GM18870 (cell line): ENCODE results near the gene MIAT.

Source experiments
- ATAC-seq: cut with Tn5 transposase; IDR thresholded peaks from one replicate; pipeline ENCODE4 v1.9.1; 2021; ENCODE audit warnings: moderate library complexity; ENCODE audit not compliant: unreplicated experiment

Gene MIAT

DNA sequence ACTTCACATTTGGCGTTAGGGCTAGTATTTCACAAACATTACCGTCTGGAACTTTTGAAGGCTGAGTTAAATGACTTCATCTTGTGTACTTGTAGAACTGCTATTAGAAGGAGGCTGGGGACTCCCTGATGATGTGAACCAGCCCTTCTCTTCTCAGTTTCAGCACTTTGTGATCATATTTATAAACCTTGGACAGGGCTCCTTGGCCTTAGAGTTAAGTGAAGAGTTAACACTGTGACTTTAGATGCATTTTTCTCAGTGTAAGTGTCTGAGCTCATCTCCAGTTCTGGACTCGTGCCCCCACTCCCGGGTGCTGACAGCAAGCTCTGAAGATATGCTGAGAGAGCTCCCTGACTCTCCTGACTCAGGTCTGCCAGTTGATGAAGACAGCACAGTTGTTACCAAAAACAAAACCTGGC lies 8.4 kb downstream of the MIAT start:
- peak; percentile 14 for ATAC-seq

DNA sequence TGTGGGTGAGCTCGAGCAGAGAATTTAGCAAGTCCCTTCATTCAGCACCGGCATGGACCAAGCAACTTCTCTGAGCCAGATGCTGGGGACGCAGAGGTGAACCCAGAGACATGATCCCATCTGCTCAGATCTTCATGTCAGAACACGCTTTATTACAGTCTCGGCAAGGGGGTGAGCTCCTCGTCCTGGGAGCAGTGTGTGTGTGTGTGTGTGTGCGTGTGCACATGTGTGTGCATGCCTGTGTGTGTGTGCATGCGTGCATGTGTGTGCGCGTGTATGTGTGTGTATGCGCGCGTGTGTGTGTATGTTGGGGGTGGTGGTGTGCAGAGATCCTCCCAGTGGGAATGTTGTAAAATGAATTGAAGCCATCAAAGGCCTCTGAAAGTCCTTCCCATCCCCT lies 9.8 kb downstream of the MIAT start:
- no peak for ATAC-seq

DNA sequence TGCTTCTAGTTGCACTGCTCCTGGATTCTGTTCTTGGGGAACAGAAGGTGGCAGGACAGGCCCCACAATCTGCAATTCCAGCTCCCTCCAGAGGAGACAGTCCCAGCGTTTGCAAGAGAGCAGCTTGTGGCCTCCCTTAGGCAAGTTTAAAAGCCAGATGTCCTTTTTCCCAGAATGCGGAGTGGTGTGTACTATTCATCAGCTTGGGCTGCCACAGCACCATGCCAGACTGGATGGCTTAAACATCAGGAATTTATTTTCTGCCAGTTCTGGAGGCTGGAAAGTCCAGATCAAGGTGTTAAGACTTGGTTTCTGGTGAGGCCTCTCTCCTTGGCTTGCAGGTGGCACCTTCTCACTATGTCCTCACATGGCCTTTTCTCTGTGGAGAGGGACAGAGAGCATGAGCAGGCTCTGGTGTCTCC lies 11.7 kb downstream of the MIAT start:
- ATAC-seq = no peak

DNA sequence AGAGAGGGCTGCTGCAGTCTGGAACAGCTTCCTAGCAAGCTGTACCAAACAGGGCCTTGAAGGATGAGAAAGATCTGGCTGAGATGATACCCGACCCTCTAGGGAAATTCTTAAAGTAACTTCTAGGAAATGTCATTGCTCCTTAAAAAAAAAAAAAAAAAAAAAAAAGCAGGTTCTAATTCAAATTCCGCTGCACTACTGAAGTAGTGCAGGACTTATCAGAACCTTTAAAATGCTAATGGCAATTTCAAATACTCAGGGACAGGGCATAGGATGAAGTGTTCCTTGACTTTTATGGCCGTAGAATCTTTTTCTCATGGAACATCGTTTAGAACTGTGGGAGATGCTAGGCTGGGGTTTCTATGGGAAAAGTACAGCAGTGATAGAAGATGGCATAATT lies 13.1 kb downstream of the MIAT start:
- no peak for ATAC-seq

DNA sequence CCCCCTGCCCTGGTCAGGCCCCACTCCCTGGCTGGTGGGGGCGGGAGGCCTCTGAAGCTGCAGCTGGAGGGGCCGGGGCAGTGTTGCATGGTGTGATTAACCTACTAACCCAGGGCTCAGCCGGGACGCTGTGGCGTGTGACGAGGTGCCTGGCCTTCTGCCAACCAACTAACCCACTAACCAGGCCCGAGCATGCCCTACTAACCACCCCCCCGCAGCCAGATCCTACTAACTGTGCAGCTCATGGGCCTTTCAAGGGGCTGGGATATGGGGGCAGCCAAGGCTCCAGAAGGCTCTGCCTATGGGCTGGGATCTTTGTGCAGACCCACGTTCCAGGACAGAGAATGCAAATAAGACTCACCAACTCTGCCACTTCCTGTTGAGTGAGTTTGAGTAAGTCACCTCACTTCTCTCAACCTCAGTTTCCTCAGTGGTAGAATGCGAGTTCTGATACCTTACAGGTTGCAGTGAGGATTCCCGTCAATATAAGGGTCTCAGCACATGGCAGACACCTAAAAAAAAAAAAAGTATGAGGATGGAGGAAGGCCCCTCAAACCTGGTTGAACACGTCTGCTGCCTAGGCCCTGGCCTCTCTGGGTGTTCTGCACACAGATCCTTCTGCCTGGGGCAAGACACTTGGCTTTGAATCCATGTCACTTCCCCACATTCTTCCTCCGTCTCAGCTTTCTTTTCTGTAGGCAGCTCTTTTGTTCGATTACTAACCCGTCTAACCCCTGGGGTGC lies 14.1 kb downstream of the MIAT start:
- no peak for ATAC-seq

DNA sequence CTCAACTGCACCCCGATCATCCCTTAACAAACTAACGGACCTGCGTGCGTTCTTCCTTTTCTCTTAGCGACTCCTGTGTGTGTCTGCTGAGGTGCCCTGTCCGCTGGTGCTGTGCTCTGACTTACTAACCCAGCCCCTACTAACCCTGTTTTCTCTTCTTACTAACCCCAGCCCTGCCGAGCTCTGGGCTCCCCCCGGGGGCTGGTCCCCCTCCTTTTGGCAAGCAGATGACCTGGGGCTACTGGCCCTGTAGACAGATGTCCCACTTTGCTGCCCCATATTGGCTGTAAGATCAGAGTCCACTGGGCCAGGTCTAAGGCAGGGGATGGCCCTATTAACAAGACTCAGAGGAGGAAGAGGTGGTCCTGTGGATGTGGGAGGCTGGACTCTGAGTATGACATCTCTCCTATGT lies 14.7 kb downstream of the MIAT start:
- ATAC-seq = no peak

DNA sequence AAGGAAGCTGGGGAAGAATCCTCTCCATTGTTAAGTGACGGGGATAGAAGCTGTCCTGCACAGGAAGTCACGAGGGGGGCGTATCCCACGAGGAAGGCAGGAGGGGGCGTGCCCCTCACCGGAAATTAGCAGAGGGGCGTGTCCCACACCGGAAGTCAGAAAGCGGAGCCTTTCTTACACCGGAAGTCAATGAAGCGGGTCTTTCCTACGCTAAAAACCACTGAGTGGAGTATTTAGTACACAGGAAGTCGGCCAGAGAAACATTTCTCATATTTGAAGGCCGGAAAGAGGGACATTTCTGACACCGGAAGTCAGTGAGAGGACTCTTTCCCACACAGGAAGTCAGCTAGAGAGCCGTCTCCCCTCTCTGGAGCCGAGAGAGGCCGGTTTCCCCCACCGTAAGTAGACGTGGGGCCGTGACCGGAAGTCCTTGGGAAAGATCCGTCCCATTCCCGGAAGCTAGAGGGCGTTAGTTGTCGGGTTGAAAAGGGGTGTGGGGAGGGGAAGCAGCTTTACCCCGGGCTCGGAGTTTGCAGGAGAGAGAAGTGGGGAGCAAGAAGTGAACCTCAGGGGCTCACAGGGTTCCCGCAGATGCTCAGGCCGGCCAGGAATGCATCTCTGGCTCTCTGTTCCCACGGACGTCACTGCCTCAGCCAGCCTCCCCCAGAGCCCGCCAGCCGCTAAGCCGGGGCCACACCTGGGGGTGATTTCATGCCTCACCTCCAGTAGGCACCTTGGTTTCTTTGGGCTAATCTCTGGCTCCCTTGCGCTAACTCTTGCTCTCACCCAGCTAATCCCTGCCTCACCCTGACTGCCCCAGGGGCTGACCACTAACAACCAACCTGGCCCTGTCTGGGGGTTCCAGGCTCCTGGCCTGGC lies 15.4 kb downstream of the MIAT start:
- ATAC-seq = peak; percentile 60

DNA sequence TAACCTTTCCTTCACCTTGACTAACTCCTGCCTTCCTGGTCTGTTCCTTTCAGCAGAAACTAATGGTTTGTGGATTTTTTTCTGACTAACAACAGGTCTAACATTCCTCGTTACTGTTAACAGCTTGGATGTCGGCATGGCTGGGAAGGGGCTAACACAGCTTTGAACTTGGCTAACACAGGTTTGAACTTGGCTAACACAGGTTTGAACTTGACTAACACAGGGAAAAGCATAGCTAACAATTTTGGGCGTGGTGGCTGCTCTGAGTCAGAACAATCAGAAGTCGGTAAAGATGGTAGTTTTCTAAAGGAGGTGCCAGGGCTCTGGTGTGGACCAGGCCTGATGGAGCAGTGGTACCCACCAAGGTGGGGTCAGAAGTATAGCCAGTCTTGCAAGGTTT lies 16.1 kb downstream of the MIAT start:
- no peak for ATAC-seq

DNA sequence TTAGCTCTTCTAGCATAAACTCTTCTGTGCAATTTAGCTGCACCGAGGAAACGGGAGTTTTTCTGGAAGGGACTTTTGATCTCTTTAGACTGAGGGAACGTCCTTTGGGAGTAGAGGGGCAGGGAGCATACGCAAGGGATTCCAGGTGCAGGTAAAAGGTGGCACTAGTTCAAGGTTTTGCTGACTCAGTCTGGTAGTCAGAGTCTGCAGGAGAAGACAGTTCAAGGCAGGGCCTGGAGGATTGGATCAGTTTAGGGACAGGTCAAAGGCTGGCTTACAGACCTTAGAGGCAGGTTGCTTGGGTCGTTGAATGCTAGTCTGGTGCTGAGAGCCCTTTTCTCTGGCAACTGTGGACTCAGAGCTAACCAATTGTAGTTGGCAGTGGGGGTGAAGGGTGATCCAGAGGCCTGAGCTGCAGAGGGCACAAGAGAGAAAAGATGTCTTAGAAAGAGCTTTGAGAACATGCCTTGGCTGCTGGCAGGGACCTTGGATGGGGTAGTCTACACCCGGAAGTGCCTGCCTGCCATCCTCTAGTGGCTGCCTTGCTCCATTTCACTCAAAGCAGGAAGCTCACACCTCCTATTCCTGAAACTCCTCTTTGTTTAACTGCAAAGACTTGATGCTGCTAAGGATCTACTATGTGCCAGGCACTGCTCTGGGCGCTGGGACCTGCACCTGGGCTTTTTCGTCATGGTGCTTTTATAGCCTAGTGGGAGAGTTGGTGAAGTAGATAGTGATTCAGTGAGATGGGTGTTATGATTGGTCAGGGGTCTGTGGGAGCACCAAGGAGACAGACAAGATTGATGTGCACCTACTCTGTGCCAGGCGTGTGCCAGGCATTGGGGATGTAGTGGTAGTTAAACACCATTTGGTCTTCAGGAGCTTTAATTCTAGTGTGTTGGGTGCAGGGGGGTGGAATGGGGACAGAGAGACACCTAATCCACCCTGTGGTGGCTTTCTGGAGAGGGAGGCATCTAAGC lies 17.1 kb downstream of the MIAT start:
- no peak for ATAC-seq

DNA sequence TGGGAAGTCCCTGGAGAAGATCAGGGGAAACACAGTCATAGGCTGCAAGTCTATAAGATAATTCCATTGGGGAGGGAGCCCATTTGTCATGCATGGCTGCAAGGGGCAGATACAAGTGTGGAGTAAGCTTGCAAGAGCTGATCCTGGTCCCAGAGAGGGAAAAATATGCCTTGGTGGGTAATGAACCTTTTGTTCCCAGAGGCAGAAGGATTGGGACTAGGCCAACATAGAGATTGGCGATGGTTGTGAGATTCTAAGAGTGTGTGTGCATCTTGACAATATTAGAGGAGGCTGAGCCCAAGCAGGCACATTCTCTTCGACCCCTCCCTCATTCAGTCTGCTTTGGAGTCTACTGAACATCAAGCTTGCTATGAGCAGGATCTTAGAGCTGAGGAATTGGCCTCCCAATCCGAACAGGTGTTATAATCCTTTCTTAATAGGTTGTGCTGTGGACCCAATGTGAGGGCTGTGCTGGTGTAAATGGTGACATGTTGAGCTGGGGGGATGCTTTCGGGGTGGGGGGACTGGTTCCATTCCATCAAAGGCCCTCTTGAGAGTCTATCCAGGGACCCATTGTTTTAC lies 18.4 kb downstream of the MIAT start:
- ATAC-seq = no peak

DNA sequence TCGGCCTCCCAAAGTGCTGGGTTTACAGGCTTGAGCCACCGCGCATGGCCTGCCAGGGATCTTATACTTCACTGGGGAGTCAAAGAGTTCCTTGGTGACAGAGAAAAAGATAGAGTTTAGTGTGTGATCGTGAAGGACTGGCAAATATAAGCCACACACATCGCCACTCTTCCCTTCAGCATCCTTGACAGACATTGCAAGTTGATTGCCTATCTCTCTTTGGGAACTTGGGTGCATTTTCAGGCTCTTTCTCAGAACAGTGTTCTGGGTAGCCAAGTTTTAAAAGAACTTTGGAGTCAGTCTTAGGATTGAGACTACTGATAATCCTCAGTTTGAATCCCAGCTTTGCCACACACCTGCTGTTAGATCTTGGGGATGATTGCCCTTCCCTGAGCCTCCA lies 19.8 kb downstream of the MIAT start:
- no peak for ATAC-seq

DNA sequence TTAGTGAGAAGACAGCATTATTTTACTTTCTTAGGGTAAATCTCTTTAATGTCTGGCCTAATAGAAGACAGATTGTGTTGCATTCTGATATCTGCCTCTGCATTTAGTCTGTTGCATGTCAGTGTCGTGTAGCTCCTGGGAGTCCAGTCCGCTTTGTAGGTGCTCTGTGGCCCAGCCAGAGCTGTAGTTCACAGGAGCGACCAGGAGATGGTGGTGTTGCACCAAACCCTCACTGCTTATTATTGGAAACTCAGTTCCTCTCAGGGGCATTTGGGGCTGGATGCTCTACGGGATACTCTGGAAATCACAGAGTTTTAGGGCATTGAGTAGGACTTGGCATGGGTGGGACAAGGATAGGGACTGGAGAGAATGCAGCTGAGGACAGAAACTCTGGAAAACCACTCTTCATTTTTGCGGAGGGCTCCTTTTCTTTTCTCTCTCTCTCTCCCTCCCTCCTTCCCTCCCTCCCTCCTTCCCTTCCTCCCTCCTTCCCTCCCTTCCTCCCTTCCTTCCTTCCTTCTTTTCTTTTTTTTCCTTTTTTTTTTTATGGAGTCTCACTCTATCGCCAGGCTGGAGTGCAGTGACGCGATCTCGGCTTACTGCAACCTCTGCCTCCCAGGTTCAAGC lies 21.7 kb downstream of the MIAT start:
- ATAC-seq = no peak

DNA sequence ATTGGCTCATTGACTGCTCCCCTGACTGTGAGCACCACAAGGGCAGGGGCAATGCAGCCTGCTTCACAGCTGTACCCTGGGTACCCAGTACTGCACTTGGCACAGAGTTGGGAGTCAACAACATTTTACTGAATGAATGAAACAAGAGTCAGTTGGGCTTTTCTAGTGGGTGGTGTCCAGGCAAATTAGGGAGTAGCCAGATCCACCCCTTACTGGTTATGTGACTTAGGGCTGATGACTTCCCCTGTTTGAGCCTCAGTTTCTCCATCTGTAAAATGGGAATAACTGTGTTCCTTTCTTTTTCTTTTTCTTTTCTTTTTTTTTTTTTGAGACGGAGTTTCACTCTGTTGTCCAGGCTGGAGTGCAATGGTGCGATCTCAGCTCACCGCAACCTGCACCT lies 23.1 kb downstream of the MIAT start:
- ATAC-seq = no peak

DNA sequence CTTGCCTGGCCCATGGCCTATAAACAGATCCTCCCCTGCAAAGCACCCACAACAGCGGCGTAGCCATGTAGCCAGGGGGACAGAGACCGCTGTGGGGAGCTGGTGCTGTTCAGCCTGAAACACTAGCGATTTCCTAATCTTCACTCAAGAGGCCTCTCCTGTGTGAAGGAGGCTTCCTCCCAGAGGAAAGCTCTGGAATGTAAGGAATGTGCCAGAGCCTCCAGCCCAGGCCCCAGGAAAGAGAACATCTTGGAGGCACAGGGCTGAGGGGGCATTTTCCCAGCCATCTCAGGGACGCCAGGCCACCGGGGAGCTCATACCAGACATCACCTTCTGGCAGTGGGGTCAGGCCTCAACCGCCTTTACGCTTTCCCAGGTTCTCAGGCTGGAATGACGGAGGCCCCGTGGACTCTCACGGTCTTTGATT lies 24.0 kb downstream of the MIAT start:
- no peak for ATAC-seq

DNA sequence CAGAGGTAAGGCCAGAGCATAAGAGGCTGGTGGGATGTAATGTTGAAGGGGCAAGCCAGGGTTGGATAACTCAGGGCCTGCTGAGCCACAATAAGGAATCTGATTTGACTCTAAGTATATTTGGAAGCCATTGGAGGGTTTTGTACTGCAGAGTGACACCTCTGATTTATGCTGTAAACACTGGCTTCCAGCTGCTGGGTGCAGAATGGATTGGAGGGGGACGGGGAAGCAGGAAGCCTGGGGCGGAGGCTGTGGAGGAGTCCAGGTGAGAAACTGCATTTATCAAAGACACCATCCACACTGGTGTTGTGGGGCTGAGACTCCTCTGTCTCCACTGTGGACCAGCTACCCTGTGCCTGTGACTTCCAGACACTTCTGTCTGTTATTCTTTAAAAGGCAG lies 26.8 kb downstream of the MIAT start:
- ATAC-seq = no peak

DNA sequence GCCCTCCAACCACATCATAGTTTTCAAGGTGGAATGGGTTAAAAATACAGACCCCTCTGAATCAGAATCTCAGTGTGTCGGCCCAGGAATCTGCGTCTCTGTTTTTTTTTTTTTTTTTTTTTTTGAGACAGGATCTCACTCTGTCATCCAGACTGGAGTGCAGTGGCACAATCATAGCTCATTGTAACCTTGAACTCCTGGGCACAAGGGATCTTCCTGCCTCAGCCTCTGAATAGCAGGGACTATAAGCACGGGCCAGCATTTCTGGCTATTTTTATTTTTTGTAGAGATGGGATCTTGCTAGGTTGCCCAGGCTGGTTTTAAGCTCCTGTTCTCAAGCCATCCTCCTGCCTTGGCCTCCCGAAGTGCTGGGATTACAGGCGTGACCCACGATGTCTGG lies 28.2 kb downstream of the MIAT start:
- no peak for ATAC-seq

DNA sequence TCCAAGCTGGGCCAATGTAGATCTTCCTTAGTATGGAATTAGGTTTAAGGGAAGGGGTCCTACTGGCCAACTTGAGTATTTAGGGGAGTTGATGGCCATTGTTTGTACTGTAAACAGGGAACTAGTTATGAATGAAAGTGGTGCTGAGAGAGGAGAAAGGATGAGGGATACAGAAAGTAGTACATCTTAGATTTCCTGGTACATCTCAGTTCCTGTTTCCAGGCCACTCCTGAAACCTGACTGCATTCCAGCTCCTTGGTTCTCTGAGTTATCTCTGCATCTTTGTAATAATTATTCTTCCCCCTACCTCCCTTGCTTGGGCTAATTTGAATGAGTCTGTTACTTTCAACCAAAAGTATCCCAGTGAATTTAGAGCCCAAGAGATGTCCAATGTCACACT lies 30.1 kb downstream of the MIAT start:
- no peak for ATAC-seq

DNA sequence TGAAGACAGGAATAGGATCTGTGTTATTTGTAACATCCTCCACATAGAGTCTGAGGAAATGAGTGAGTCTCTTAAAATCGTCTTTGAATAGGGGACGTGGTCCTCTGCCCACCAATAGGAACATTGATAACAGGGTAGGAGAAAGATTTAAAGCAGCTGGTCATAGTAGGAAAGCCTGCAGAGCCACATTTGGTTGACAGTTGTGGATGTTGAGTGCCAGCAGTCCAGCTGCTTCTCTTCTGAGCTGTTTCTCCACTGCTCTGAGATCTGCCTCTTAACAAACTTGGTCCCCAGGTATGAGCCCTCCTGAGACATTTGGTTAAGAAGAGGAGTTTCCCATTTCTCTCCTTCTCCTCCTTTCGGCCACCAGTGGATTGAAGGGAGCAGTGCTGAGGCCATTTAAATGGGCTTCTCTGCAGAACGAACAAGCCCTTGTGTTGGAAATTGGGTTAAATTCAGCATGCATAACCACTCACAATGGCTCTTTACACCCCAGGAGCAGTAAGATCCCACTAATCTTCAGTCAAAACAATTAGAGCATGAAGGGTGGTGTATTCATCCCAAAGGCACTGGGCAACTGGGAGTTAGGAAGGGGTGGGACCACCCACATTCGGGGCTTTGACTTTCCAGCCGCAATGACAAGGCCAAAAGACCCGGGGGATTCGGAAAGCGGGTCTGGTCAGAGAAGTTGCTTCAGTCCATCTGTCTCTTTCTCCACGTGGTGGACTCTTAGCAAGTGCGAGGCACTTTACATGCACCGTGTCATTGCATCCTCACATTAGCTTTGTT lies 32.3 kb downstream of the MIAT start:
- ATAC-seq = no peak

DNA sequence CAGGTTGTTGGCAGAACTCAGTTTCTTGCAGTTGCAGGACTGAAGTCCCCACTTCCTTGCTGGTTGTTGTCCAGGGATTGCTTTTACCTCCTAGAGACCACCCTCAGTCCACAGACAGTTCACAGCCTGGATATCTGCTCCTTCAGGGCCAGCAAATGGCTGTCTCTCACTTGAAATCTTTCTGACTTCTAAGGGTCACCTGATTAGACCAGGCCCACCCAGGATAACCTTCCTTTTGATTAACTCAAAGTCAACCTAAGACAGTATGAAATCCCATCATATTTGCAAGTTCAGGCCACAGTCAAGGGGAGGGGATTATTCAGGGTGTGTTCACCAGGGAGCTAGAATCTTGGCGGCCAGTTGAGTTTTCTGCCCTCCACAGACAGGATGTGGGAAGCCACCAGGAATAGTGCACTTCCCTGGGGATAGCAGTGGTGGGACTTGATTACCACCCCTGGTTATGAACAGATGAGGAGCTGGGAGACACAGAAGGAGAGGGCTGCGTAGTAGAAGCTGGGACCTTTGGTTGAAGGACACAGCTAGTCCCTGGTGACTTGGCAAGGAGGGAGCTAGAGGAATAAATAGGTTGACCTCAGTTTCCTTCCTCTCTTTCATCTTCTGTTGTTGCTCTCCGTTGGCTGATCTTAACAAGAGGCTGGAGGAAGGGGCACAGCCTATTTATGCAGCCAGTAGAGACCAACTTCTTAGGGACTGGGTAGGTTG lies 33.4 kb downstream of the MIAT start:
- no peak for ATAC-seq
